Kidney (tissue), 14 donors: ENCODE data around the gene MED9. TPM values are rescaled to one million over a fixed set of nuclear protein-coding genes. Genes with fewer than 3 reads are reported as not detected.
A peak's percentile ranks its signal among the peaks of the same experiment; 100 is the strongest.

Experiments
- DNase-seq, 5 donors: peaks; one replicate each; pipeline ENCODE4 v3.0.0-alpha.2; 2013 to 2020
- FAIRE-seq: peaks from 2 replicates; lab custom pipeline; 2012; peaks lifted over from hg19 to GRCh38; lab: Jason Lieb, UNC
- H3K27ac ChIP-seq, 2 donors: one replicate each; pipeline ENCODE4 v1.7.0; 2013; ENCODE audit warnings: low read depth in 2 of 2, low read length in 2 of 2, inconsistent platforms in 1 of 2
- H3K27me3 ChIP-seq: one replicate; pipeline ENCODE4 v1.7.1; 2013; ENCODE audit warnings: low read length, inconsistent platforms; ENCODE audit not compliant: control insufficient read depth, insufficient read depth
- H3K36me3 ChIP-seq, 3 donors: one replicate each; pipeline versions ENCODE4 v1.7.0 to v1.7.1; 2013; ENCODE audit warnings: low read length in 3 of 3, control low read depth in 1 of 3, inconsistent platforms in 1 of 3; ENCODE audit not compliant: insufficient read depth in 3 of 3, control insufficient read depth in 2 of 3
- H3K4me1 ChIP-seq, 3 donors: one replicate each; pipeline versions ENCODE4 v1.7.0 to v1.7.1; 2013; ENCODE audit warnings: low read length in 3 of 3, inconsistent platforms in 1 of 3, low read depth in 1 of 3; ENCODE audit not compliant: control insufficient read depth in 2 of 3, insufficient read depth in 2 of 3
- H3K4me3 ChIP-seq, 3 donors: one replicate each; pipeline versions ENCODE4 v1.7.0 to v1.8.1; 2013; ENCODE audit warnings: low read length in 3 of 3, control low read depth in 1 of 3, inconsistent platforms in 1 of 3
- H3K9ac ChIP-seq, 3 donors: one replicate each; pipeline versions ENCODE4 v1.7.0 to v1.7.1; 2013; ENCODE audit warnings: low read length in 3 of 3, control low read depth in 1 of 3, inconsistent platforms in 1 of 3
- H3K9me3 ChIP-seq, 3 donors: one replicate each; pipeline versions ENCODE4 v1.7.0 to v1.7.1; 2013; ENCODE audit warnings: low read length in 3 of 3, control low read depth in 1 of 3, inconsistent platforms in 1 of 3; ENCODE audit not compliant: control insufficient read depth in 2 of 3, insufficient read depth in 1 of 3
- intact Hi-C: fragments of 100-400 bp; cut with DNase I; formaldehyde crosslinking; loops from one replicate; pipeline ENCODE4 v1.11.1; 2022
- polyA plus RNA-seq: library from polyadenylated mRNA; stranded (reverse); fragments of 350-450 nt; fragmentation: Illumina TruSeq; extraction: RNeasy Lipid Tissue Mini Kit (QIAGEN cat#74804); gene quantifications from one replicate; pipeline ENCODE4 v1.2.3, GENCODE V29; 2014; ENCODE audit warnings: low read depth, low replicate concordance; ENCODE audit not compliant: insufficient read depth
- total RNA-seq: library from RNA; stranded (reverse); fragmentation: NEBNext Ultra II Directional; extraction: Animal tissue kit (Norgen Biotek cat#: 25700); gene quantifications from one replicate; pipeline ENCODE4 v1.2.1, GENCODE V29; 2021
- TF ChIP-seq, protein P1 (sequence below): IDR thresholded peaks from 3 replicates; pipeline ENCODE4 v1.5.1; 2012; ENCODE audit warnings: mild to moderate bottlenecking, moderate library complexity, borderline replicate concordance; ENCODE audit not compliant: insufficient read depth; ENCODE audit errors: extremely low read depth
- donor health status: control.
- donor health status: control.
- donor health status: control.
- donor health status: control.
- donor health status: control.
- donor health status: DM: yes; HTN: yes; CAD: no.
- donor health status: Normal renal cell carcinoma (clear cell type).

Gene MED9
- total and polyA plus RNA-seq, 2 donors from 2014 or later = 20.8 to 24.5 TPM

DNA sequence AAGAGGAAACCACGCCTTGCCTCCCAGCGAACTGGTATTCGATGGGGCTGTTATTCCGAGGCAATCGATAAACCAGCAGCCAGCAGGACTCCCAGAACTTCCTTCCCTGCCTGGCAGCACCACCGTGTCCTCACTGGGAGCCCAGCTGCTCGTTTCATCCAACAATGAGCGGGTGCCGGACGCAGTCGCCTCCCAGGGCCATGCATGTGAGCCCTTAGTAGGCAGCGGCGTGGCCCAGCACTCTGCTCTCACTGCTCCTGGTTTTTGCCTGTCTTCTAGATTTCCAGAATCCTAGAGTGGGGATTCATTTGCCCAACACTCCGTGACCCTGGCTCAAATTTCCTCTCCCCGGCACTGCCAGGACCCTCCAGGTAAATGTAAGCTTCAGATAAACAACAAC, 48.5 kb downstream of the MED9 start:
- Histone ChIP-seq H3K4me3 (no peak overlapping the region), H3K9me3 (no peaks in the 10 kb centered on the region), H3K4me1 (peaks cover 0 to 4% (median 0%) of the 10 kb centered on the region in 3 donors), H3K27ac (no peak overlapping the region), H3K9ac (no peak overlapping the region), H3K36me3 (no peaks in the 10 kb centered on the region), H3K27me3 (no peaks in the 10 kb centered on the region)
- no peak for FAIRE-seq
- DNase-seq = peak in 1 of 5 donors; percentile 27
- intact Hi-C loops = no loop called here
- TF ChIP-seq, protein P1, sequence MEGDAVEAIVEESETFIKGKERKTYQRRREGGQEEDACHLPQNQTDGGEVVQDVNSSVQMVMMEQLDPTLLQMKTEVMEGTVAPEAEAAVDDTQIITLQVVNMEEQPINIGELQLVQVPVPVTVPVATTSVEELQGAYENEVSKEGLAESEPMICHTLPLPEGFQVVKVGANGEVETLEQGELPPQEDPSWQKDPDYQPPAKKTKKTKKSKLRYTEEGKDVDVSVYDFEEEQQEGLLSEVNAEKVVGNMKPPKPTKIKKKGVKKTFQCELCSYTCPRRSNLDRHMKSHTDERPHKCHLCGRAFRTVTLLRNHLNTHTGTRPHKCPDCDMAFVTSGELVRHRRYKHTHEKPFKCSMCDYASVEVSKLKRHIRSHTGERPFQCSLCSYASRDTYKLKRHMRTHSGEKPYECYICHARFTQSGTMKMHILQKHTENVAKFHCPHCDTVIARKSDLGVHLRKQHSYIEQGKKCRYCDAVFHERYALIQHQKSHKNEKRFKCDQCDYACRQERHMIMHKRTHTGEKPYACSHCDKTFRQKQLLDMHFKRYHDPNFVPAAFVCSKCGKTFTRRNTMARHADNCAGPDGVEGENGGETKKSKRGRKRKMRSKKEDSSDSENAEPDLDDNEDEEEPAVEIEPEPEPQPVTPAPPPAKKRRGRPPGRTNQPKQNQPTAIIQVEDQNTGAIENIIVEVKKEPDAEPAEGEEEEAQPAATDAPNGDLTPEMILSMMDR = no peak

GRCh38 chr17:17525956-17526355, 49.2 kb downstream of the MED9 start:
- TF ChIP-seq, protein P1 = no peak

GRCh38 chr17:17526369-17526768, 49.6 kb downstream of the MED9 start:
- peaks cover 0 to 4% (median 0%) of the 10 kb centered on the region in 3 donors for H3K4me1 ChIP-seq

More at GRCh38 chr17:17525956-17526355, 49.2 kb downstream of the MED9 start:
- no peak overlapping the region for H3K4me3 ChIP-seq
- intact Hi-C loops = no loop called here
- H3K4me1 ChIP-seq = peaks cover 0 to 4% (median 0%) of the 10 kb centered on the region in 3 donors
- H3K9ac ChIP-seq = no peak overlapping the region
- H3K36me3 ChIP-seq = no peaks in the 10 kb centered on the region
- no peak overlapping the region for H3K27ac ChIP-seq
- no peaks in the 10 kb centered on the region for H3K9me3 ChIP-seq
- FAIRE-seq (no peak), DNase-seq (no peak)
- H3K27me3 ChIP-seq = no peaks in the 10 kb centered on the region

More at GRCh38 chr17:17526369-17526768, 49.6 kb downstream of the MED9 start:
- DNase-seq (no peak), FAIRE-seq (no peak)
- Histone ChIP-seq H3K9ac (no peak overlapping the region), H3K4me3 (no peak overlapping the region), H3K27me3 (no peaks in the 10 kb centered on the region), H3K27ac (no peak overlapping the region), H3K9me3 (no peaks in the 10 kb centered on the region), H3K36me3 (no peaks in the 10 kb centered on the region)
- intact Hi-C loops = no loop called here
- TF ChIP-seq, protein P1 = no peak
